HCT116 (cell line): ENCODE measurements around the gene PLCXD3. TPM values are rescaled to one million over a fixed set of nuclear protein-coding genes. Genes with fewer than 3 reads are reported as not detected.

ENCODE experiments used
- ATAC-seq: fragments of 200-7000 bp; cut with Tn5 transposase; 2 replicates; pipeline ENCODE4 v1.9.1; 2020; ENCODE audit warnings: mild to moderate bottlenecking, moderate library complexity
- BruUV-seq: library from RNA; stranded (reverse); fragments of 400-500 nt; replicated peaks from 2 replicates; lab custom pipeline; 2021; lab: Mats Ljungman, UMichigan
- CTCF ChIA-PET: fragments of 300-600 bp; sonication (Branson Sonifier 250); formaldehyde crosslinking; loops from one replicate; lab custom pipeline; 2021; ENCODE audit warnings: antibody characterized with exemption; lab: Charles Lee
- POLR2A ChIA-PET: fragments of 300-600, 350-600 bp; sonication (Branson Sonifier 250); formaldehyde crosslinking; loops from one replicate; lab custom pipeline; 2021; ENCODE audit warnings: antibody characterized with exemption; lab: Charles Lee
- RAD21 ChIA-PET, 2 experiments: fragments of 300-600 bp; sonication (Branson Sonifier 250); formaldehyde crosslinking; loops; one replicate each; lab custom pipeline; 2023; ENCODE audit warnings: low total read pairs in 2 of 2; ENCODE audit not compliant: uncharacterized antibody in 2 of 2, unreplicated experiment in 2 of 2, low non-redundant PET in 1 of 2; lab: Charles Lee
- DNase-seq: peaks from one replicate; pipeline ENCODE4 v3.0.0-alpha.2; 2010; ENCODE audit warnings: low read depth, low spot score
- H2AFZ ChIP-seq: fragments of 200-600 bp; shearing (Covaris generic), sonication (generic); 2 replicates; pipeline ENCODE4 v1.6.1; 2017; ENCODE audit warnings: low read depth, mixed run types, mixed read lengths, antibody characterized with exemption, low read length; ENCODE audit not compliant: poor library complexity, severe bottlenecking
- H3K27ac ChIP-seq: 2 replicates; pipeline ENCODE4 v1.5.1; 2012; ENCODE audit warnings: low read depth, low read length
- H3K27me3 ChIP-seq: fragments of 200-600 bp; sonication (generic); 2 replicates; pipeline ENCODE4 v1.6.1; 2016; ENCODE audit warnings: mixed run types, low read length, mixed read lengths; ENCODE audit not compliant: insufficient read depth
- H3K36me3 ChIP-seq, 2 experiments: fragments of 200-500 bp in 1 of 2; fragments of 200-600 bp in 1 of 2; sonication (Bioruptor generic) in 1 of 2; sonication (generic) in 1 of 2; 2 replicates each; pipeline versions ENCODE4 v1.5.1 to v1.6.1; 2014 to 2016; ENCODE audit warnings: low read length in 2 of 2, inconsistent platforms in 1 of 2, mixed read lengths in 1 of 2, mixed run types in 1 of 2; ENCODE audit not compliant: insufficient read depth in 2 of 2, control insufficient read depth in 1 of 2
- H3K4me1 ChIP-seq, 2 experiments: fragments of 200-600 bp in 1 of 2; sonication (generic) in 1 of 2; 2 replicates each; pipeline versions ENCODE4 v1.5.1 to v1.6.1; 2012 to 2017; ENCODE audit warnings: low read length in 2 of 2, inconsistent platforms in 1 of 2, mild to moderate bottlenecking in 1 of 2, mixed read lengths in 1 of 2, mixed run types in 1 of 2, moderate library complexity in 1 of 2; ENCODE audit not compliant: insufficient read depth in 2 of 2, control insufficient read depth in 1 of 2
- H3K4me2 ChIP-seq: fragments of 200-600 bp; sonication (generic); 2 replicates; pipeline ENCODE4 v1.6.1; 2017; ENCODE audit warnings: mixed run types, low read length, mixed read lengths
- H3K4me3 ChIP-seq, 2 experiments: fragments of 200-600 bp in 1 of 2; sonication (generic) in 1 of 2; replicated peaks in 1 of 2; 2 replicates each; pipeline ENCODE4 v1.5.1; 2011 to 2016; ENCODE audit warnings: low read length in 2 of 2, control low read depth in 1 of 2, low read depth in 1 of 2, mild to moderate bottlenecking in 1 of 2, mixed read lengths in 1 of 2, mixed run types in 1 of 2
- H3K79me2 ChIP-seq: fragments of 200-600 bp; sonication (generic); 2 replicates; pipeline ENCODE4 v1.6.1; 2017; ENCODE audit warnings: mild to moderate bottlenecking, mixed run types, low read length, moderate library complexity, mixed read lengths; ENCODE audit not compliant: insufficient read depth
- H3K9ac ChIP-seq: fragments of 200-600 bp; sonication (generic); 2 replicates; pipeline ENCODE4 v1.6.1; 2016; ENCODE audit warnings: low read length, mixed read lengths
- H3K9me2 ChIP-seq: fragments of 200-600 bp; sonication (generic), shearing (Covaris generic); 2 replicates; pipeline ENCODE4 v1.6.1; 2017; ENCODE audit warnings: mixed run types, mild to moderate bottlenecking, moderate library complexity; ENCODE audit not compliant: insufficient read depth
- H3K9me3 ChIP-seq, 2 experiments: fragments of 200-500 bp in 1 of 2; fragments of 200-600 bp in 1 of 2; sonication (Bioruptor generic) in 1 of 2; sonication (generic) in 1 of 2; 2 replicates each; pipeline ENCODE4 v1.6.1; 2014 to 2017; ENCODE audit warnings: low read length in 2 of 2, mixed read lengths in 2 of 2, inconsistent platforms in 1 of 2, low read depth in 1 of 2, mild to moderate bottlenecking in 1 of 2, mixed run types in 1 of 2, moderate library complexity in 1 of 2; ENCODE audit not compliant: control insufficient read depth in 1 of 2, insufficient read depth in 1 of 2
- H4K20me1 ChIP-seq: fragments of 200-600 bp; sonication (generic), shearing (Covaris generic); 2 replicates; pipeline ENCODE4 v1.6.1; 2017; ENCODE audit warnings: mixed run types, mild to moderate bottlenecking, moderate library complexity; ENCODE audit not compliant: insufficient read depth
- CEBPB ChIP-seq: IDR thresholded peaks from 2 replicates; pipeline ENCODE4 v1.6.1; 2012; ENCODE audit warnings: low read depth
- EGR1 ChIP-seq: IDR thresholded peaks from 2 replicates; pipeline ENCODE4 v1.6.1; 2012; ENCODE audit warnings: low read depth
- EZH2 ChIP-seq: fragments of 200-600 bp; sonication (generic); IDR thresholded peaks from 2 replicates; pipeline ENCODE4 v1.6.1; 2017; ENCODE audit warnings: antibody characterized with exemption, mixed run types
- EZH2phosphoT487 ChIP-seq: fragments of 200-600 bp; IDR thresholded peaks from 2 replicates; pipeline ENCODE4 v1.6.1; 2018; ENCODE audit warnings: antibody characterized with exemption, borderline replicate concordance
- POLR2A ChIP-seq: IDR thresholded peaks from 2 replicates; pipeline ENCODE4 v1.7.0; 2011; ENCODE audit warnings: borderline replicate concordance; ENCODE audit not compliant: insufficient read depth, insufficient read length; ENCODE audit errors: extremely low read depth
- SP1 ChIP-seq: IDR thresholded peaks from 2 replicates; pipeline ENCODE4 v1.6.1; 2012; ENCODE audit warnings: low read depth
- TCF7L2 ChIP-seq: IDR thresholded peaks from 2 replicates; pipeline ENCODE4 v1.7.0; 2011; ENCODE audit warnings: borderline replicate concordance, inconsistent platforms; ENCODE audit not compliant: insufficient read depth, insufficient read length; ENCODE audit errors: extremely low read depth
- YY1 ChIP-seq: IDR thresholded peaks from 2 replicates; pipeline ENCODE4 v1.6.1; 2011; ENCODE audit warnings: low read length, low read depth, moderate library complexity, mild to moderate bottlenecking; ENCODE audit not compliant: insufficient replicate concordance; ENCODE audit errors: extremely low read depth
- ZNF274 ChIP-seq: fragments of 200-500 bp; sonication (Bioruptor generic); IDR thresholded peaks from 2 replicates; pipeline ENCODE4 v1.6.1; 2014; ENCODE audit warnings: mild to moderate bottlenecking, low read depth, low read length, inconsistent platforms
- intact Hi-C: fragments of 100-400 bp; cut with micrococcal nuclease; formaldehyde crosslinking; loops from 2 replicates; pipeline ENCODE4 v1.10.0; 2022
- total RNA-seq: library from RNA; stranded (reverse); gene quantifications from one replicate; pipeline ENCODE4 v1.2.1, GENCODE V29; 2021; ENCODE audit not compliant: unreplicated experiment
- TF ChIP-seq, protein P1 (sequence below): IDR thresholded peaks from 2 replicates; pipeline ENCODE4 v1.6.1; 2012
- TF ChIP-seq, protein P2 (sequence below): IDR thresholded peaks from 2 replicates; pipeline ENCODE4 v1.6.1; 2012

Gene PLCXD3
- total RNA-seq, 1 experiment from 2014 or later: not detected

GRCh38 chr5:41337724-41338123 is 172.7 kb downstream of the PLCXD3 start (continued):
- TF ChIP-seq TCF7L2: no peak
- TF ChIP-seq YY1: no peak
- TF ChIP-seq, protein P1, sequence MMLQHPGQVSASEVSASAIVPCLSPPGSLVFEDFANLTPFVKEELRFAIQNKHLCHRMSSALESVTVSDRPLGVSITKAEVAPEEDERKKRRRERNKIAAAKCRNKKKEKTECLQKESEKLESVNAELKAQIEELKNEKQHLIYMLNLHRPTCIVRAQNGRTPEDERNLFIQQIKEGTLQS: no peak
- TF ChIP-seq, protein P2, sequence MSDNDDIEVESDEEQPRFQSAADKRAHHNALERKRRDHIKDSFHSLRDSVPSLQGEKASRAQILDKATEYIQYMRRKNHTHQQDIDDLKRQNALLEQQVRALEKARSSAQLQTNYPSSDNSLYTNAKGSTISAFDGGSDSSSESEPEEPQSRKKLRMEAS: no peak
- TF ChIP-seq SP1: no peak
- TF ChIP-seq CEBPB: no peak

DNA sequence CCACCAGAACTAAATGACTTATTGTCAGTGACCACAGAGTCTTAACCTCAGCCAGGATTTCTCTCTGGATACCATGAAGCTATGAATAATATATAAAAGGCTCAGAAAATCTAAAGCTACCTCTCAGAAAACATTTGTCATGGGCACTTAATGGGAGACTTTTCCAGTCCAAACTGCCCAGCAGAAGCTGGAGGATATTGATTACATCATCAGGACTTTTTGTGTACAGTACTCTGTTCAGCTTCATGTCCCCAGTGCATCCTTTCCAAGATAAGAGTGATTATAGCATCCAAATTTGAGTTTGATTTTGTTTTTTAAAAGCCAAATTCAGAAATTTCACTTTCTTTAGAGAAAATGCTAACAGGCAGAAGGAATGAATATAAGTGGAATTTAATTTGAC is 173.2 kb downstream of the PLCXD3 start:
- Histone ChIP-seq H3K9me2 (no peaks in the 10 kb centered on the region), H3K79me2 (no peaks in the 10 kb centered on the region), H3K4me3 (no peak overlapping the region), H3K4me1 (no peaks in the 10 kb centered on the region), H3K4me2 (no peak overlapping the region), H3K27me3 (0 out of 2 replicates have a peak, but pooled peaks cover 4% of the 10 kb centered on the region), H3K36me3 (no peaks in the 10 kb centered on the region), H4K20me1 (no peaks in the 10 kb centered on the region), H3K9ac (no peak overlapping the region), H2AFZ (no peak overlapping the region), H3K9me3 (no peaks in the 10 kb centered on the region), H3K27ac (no peak overlapping the region)
- POLR2A ChIA-PET: no interaction called here
- intact Hi-C loops: no loop called here
- ATAC-seq (no peak), DNase-seq (no peak)
- BruUV-seq: no TSS peak
- CTCF ChIA-PET: no interaction called here
- TF ChIP-seq YY1 (no peak), POLR2A (no peak), EGR1 (no peak), ZNF274 (no peak), EZH2 (no peak), EZH2phosphoT487 (no peak)
- TF ChIP-seq, protein P1: no peak
- RAD21 ChIA-PET: no interaction called here
